Endothelial cell of umbilical vein (primary cell): ENCODE measurements around the gene RASSF10.

Experiments used
- CTCF ChIP-seq, 2 donors: IDR thresholded peaks; 1 replicate in 1 of 2; 2 replicates in 1 of 2; pipeline ENCODE4 v1.5.1; 2011; ENCODE audit warnings: low read length in 2 of 2, mild to moderate bottlenecking in 2 of 2, moderate library complexity in 2 of 2, control low read depth in 1 of 2, inconsistent platforms in 1 of 2, low read depth in 1 of 2; ENCODE audit not compliant: insufficient read depth in 1 of 2; ENCODE audit errors: extremely low read depth in 1 of 2
- EZH2 ChIP-seq: IDR thresholded peaks from 2 replicates; pipeline ENCODE4 v1.6.1; 2012; ENCODE audit warnings: borderline replicate concordance, low read depth, mild to moderate bottlenecking, moderate library complexity, low read length, inconsistent platforms; ENCODE audit not compliant: severe bottlenecking
- POLR2A ChIP-seq: IDR thresholded peaks from 2 replicates; pipeline ENCODE4 v1.6.1; 2012; ENCODE audit warnings: low read depth, mild to moderate bottlenecking, control low read depth, low read length
- POLR2AphosphoS5 ChIP-seq: IDR thresholded peaks from 2 replicates; pipeline ENCODE4 v1.6.1; 2012; ENCODE audit warnings: low read depth, mild to moderate bottlenecking, control low read depth, low read length, moderate library complexity; ENCODE audit not compliant: insufficient read depth
- TF ChIP-seq, protein P1 (sequence below): IDR thresholded peaks from 2 replicates; pipeline ENCODE4 v1.6.1; 2011; ENCODE audit not compliant: insufficient read depth, insufficient read length

GRCh38 chr11:12975195-12975594 is 33.9 kb upstream of the RASSF10 start:
- TF ChIP-seq POLR2A (no peak), POLR2AphosphoS5 (no peak), CTCF (IDR thresholded peaks at IDR 0.05; ENCODE audit: extremely low read depth in 1 of 2, insufficient read depth in 1 of 2, low read depth in 1 of 2, low read length in 2 of 2) (no peak), EZH2 (no peak)
- TF ChIP-seq, protein P1, sequence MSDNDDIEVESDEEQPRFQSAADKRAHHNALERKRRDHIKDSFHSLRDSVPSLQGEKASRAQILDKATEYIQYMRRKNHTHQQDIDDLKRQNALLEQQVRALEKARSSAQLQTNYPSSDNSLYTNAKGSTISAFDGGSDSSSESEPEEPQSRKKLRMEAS = no peak
